SK-N-DZ (cell line): ENCODE results near the gene NELL1.
A peak's percentile ranks its signal among the peaks of the same experiment; 100 is the strongest.

Experiments used
- DNase-seq: peaks from one replicate; pipeline ENCODE4 v3.0.0-alpha.2; 2015; ENCODE audit warnings: low spot score

Gene NELL1

GRCh38 chr11:21481255-21481654 lies 811.9 kb downstream of the NELL1 start:
- DNase-seq = peak; percentile 19

DNA sequence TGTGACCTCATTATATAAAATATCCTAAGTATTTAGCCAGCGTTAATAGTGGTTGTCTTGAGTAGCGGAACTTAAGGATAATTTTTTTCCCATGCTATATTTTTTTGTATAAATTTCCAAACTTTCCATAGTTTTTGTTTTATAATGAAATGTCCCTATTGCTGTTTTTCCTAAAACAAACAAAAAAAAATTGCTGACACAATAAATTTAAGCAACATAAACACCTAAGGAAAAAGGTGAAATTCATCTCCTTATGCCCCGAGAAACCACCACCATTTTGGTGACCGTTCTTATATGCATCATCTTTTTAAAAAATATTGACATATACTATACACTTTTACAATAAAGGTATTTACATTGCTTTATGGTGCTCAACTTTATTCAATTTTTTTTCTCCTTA lies 814.7 kb downstream of the NELL1 start:
- DNase-seq = no peak

DNA sequence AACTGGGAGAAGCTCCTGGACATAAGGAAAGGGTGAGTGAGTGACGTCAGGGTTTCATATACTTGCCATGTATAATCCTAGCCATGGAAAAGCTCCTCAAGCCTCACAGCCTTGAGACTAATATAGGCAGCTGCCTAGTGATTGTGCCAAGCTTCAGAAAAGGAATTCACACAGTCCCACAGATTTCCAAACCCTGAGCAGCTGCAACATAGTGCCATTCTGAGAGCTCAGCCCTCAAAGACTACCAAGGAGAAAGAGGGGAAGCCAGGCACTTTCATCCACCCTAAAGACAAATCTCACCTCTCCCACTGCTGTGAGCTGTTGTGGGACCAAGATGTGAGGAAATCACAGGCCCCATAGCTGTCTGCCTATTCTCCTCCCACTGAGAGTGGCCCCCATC lies 815.6 kb downstream of the NELL1 start:
- DNase-seq = no peak

- DNase-seq = no peak
These were observed 816.0 kb downstream of the NELL1 start for GRCh38 chr11:21485426-21485825.

DNA sequence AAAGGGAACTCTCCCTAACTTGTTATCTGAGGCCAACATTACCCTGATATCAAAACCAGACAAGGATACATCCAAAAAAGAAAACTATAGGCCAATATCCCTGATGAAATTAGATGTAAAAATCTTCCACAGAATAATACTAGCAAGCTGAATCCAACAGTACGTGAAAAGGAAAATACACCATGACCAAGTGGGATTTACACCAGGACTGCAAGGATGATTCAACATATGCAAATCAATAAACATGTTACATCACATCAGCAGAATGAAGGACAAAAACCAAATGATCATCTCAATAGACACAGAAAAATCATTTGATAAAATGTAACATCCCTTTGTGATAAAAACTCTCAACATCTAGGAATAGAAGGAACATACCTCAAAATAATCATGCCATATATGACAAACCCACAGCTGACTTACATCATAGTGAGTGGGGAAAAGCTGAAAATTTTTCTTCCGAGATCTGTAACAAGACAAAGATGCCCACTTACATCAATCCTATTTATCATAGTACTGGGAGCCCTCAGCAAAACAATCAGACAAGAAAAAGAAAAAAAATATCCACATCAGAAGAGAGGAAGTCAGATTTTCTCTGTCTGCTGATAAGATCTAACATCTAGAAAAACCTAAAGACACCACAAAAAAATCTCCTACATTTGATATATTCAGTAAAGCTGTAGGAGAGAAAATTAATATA lies 820.2 kb downstream of the NELL1 start:
- no peak for DNase-seq

GRCh38 chr11:21492931-21493330 lies 823.5 kb downstream of the NELL1 start:
- DNase-seq = no peak

DNA sequence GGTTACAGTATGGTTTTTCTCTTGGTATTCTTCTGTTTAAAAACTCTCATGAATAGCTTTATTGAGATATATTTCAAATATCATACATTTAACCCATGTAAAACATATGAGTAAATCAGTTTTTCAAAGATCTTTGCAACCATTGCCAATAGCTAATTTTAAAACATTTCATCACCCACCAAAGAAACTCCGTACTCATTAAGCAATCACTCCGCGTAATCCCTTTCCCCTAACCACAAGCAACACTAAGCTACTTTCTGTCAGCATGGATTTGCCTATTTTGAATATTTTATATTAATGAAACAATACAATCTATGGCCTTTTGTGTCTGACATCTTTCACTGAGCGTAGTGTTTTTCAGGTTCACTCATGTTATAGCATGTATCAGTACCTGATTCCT lies 825.6 kb downstream of the NELL1 start:
- no peak for DNase-seq

- no peak for DNase-seq
These were observed 826.5 kb downstream of the NELL1 start for GRCh38 chr11:21495879-21496278.

- no peak for DNase-seq
These were observed 831.9 kb downstream of the NELL1 start for GRCh38 chr11:21501245-21501644.

- peak; percentile 89 for DNase-seq
These were observed 835.7 kb downstream of the NELL1 start for GRCh38 chr11:21505070-21505469.

- DNase-seq = peak; percentile 74
These were observed 842.6 kb downstream of the NELL1 start for GRCh38 chr11:21511835-21512440.

DNA sequence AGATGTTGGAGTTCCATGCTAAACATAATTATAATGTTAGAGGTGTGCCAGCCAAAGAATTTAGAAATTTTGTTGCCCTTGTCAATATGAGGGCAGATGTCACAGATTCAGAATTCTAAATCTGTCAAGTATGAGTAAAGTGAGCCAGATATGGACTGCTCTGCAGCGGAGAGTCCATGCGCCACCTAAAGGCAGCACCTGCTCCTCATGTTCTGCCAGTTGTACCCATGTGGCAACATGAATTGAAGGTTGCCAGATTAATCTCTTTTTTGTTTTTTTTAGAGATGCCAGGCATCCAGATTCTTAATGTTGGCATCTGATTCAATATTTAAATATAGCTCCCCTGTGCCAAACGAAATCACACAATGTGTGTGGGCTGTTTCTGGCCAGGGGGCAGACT lies 844.9 kb downstream of the NELL1 start:
- DNase-seq = peak; percentile 34

- peak; percentile 90 for DNase-seq
These were observed 850.9 kb downstream of the NELL1 start for GRCh38 chr11:21520244-21520643.

DNA sequence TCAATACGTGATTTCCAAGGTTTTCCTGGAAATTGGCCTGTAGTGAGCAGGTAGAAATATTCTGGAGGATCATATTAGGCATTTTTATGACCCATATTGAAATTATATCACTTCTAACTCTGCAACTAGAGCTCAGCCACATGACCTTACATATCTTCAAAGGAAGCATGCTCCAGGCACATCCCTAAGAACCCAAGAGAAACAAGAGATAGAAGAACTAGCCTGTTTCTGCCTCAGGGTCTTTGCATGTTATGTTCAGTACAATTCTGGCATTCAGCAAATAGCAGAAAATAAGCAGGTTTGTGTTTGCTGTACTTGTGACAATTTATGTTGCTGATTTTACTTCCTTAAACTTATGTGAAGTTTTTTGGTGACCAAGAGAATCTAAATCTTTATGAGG lies 859.8 kb downstream of the NELL1 start:
- no peak for DNase-seq

- no peak for DNase-seq
These were observed 864.9 kb downstream of the NELL1 start for GRCh38 chr11:21534288-21534687.

GRCh38 chr11:21537980-21538379 lies 868.6 kb downstream of the NELL1 start:
- no peak for DNase-seq

GRCh38 chr11:21541187-21541751 lies 871.9 kb downstream of the NELL1 start:
- DNase-seq = no peak

GRCh38 chr11:21543901-21544300 lies 874.5 kb downstream of the NELL1 start:
- no peak for DNase-seq

DNA sequence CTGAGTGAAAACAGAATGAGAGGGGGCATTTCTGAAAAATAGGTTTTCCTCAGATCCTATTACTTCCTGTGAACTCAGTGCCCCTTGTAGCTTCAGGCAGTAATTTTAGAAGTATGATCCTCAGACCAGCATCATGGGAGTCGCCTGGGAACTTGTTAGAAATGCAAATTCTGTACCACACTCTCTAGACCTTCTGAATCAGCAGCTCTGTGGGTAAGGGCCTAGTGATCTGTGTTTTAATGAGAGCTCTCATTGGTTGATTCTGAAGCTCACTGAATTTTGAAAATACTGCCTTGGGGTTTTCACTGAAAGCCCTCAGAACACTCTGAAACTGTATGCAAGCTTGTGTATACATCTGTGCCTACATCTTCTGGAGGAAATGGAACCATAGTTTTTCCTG lies 876.3 kb downstream of the NELL1 start:
- DNase-seq = no peak

DNA sequence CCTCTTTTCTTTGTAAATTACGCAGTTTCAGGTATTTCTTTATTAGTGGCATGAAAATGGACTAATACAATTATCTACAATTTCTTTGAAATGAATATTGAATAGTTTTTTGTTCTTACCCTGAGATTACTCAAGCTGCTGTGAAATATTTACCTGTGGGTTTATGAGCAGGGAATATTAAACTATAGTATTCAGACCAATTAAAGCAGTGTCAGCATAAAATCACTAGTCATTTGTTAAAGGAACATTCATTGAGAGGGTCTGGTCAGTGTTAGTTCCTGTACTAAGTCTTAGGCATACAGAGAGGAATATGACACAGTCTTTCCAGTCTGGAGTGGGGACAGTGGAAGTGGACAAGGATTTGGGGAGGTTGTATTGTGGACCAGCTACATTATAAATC lies 877.3 kb downstream of the NELL1 start:
- DNase-seq = no peak

GRCh38 chr11:21552911-21553310 lies 883.5 kb downstream of the NELL1 start:
- DNase-seq = no peak

DNA sequence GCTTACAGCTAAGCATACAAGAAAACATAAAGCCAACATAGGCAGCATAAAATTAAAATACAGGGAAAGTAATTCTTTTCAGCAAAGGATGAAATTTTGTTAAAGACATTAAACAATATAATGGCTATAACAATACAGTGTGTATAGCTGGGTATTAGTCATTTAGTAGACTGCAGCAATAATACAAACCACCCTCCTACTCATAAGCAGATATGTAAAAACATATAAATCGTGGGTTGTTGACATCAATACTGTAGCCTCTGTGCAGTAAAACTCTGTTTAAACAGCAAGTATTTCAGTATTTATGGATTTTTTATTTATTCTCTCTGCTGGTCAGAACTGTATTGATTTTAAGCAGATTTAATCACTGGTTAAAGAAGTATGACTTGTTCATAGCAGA lies 884.4 kb downstream of the NELL1 start:
- DNase-seq = no peak

DNA sequence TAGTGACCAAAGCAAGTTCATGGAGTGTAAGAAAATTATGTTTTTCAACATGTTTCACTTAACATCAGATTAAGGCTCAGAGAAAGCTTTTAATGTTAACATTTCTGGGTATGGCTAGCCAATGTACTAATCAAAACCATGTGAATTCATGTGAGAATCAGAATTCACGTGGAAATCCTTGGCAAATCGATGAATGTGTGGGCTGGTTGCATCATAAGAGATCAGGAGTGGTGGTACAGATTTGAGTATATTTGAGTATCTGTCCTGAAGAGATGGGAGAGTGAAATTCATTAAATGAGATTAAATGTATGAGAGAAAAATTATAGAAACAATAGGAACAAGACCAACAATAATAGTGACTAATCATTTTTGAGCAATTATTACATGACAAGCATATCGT lies 884.9 kb downstream of the NELL1 start:
- DNase-seq = no peak
